ENCODE measurements around the gene TTLL10.
A peak's percentile ranks its signal among the peaks of the same experiment; 100 is the strongest.

The TTLL10 gene

DNA sequence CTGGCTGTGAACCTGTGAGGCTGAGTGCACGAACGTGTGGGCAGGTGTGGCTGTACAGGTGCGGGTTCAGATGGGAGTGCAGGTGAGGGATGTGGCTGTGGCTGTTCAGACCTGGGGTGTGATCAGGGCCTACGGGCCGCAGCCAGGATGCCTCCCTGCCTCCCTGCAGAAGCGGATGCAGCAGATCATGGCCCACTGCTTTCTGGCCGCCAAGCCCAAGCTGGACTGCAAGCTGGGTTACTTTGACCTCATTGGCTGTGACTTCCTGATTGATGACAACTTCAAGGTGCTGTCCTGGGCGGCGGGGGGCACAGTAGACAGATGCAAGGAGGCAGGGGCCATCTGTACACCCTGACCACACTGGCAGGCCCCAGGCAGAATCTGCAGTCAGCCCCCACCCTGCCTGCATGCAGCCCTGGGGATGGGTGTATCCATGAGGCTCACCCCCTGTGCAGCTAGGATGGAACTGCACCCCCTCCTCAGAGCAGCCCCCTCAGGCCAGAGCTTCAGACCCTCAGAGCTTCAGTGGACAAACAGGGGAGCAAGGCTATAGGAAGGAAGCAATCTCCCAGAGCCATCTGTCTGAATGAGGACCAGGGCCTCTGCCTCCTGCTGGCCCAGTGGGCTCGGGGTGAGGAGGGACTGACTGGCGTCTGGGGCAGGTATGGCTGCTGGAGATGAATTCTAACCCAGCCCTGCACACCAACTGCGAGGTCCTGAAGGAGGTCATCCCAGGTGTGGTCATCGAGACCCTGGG is 22.9 kb downstream of the TTLL10 start:
- no peak for DNase-seq

DNA sequence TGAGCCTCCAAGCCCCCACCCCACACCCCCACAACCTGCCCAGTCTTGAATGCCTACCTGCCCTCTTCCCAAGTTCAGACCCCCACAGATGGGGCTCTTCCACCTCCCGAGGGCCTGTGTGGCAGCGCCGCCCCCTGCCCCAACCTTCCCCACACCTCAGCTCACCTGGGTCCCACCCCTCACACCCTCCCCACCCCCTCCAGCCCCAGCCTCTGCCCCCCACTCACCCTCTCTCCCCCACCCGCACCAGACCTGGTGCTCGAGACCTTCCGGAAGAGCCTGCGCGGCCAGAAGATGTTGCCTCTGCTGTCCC is 23.5 kb downstream of the TTLL10 start:
- no peak for DNase-seq

DNA sequence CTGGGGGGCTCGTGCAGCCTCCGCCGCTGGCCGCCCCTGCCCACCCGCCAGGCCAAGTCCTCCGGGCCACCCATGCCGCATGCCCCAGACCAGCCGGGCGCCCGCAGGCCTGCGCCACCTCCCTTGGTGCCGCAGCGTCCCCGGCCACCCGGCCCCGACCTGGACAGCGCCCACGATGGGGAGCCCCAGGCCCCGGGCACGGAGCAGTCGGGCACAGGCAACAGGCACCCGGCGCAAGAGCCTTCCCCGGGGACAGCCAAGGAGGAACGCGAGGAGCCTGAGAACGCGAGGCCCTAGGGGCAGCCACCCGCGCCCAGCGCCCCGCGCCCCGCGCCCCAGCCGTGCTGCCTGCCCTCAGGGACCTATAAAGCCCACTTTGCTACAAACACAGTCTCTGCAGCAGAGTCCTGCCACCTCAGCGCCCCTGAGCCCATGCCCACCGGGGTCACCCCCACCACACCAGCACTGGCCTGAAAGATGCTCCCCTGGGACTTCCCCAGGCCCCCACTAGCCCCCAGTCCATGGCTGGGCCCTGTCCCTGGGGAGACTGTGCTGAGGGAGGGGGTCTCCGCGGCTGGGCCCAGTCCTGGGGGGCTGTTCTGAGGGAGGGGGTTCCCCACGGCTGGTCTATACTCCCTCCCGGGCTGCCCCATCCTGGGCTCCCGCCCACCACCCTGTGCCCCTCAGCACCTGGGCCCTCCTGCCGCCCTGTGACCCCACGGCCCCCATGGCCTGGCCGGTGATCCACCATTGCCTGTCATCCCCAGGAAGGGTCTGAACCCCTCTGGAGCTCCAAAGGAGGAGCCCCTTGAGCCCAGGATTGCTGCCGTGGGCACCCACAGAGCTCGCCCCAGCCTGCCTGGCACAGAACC is 24.1 kb downstream of the TTLL10 start:
- no peak for DNase-seq

DNA sequence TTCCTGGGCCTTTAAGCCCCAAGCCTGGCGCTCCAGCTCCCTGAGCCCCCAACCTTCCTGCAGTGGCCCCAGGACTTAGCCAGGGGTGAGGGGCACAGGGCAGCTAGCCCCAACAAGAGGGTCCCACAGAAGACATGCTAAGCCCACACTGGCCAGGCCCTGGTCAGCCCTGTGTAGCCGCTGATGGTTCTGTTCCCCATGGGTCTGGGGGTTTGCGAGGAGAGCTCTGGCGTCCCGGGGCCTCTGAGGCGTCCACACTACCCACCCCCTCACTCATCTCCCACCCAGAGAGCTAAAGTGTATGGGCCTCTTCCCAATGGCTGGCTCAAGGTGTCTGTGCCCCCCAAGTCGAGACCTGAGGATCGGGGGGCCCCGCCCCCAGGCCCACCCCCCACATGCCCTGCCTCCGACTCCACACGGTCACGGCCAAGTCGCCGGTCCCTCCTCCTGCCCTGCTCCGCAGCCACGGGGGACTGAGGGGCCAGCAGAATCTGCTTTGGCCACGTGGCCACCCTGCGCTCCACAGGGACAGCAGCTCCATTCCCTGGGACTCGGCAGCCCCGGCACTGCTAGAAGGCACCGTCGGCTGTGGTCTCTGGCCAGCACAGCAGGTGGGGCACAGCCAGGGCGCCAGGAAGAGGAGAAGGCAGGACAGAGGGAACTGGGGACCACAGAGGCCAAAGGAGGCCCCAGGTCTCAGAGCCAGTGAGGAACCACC is 24.9 kb downstream of the TTLL10 start:
- no peak for DNase-seq

DNA sequence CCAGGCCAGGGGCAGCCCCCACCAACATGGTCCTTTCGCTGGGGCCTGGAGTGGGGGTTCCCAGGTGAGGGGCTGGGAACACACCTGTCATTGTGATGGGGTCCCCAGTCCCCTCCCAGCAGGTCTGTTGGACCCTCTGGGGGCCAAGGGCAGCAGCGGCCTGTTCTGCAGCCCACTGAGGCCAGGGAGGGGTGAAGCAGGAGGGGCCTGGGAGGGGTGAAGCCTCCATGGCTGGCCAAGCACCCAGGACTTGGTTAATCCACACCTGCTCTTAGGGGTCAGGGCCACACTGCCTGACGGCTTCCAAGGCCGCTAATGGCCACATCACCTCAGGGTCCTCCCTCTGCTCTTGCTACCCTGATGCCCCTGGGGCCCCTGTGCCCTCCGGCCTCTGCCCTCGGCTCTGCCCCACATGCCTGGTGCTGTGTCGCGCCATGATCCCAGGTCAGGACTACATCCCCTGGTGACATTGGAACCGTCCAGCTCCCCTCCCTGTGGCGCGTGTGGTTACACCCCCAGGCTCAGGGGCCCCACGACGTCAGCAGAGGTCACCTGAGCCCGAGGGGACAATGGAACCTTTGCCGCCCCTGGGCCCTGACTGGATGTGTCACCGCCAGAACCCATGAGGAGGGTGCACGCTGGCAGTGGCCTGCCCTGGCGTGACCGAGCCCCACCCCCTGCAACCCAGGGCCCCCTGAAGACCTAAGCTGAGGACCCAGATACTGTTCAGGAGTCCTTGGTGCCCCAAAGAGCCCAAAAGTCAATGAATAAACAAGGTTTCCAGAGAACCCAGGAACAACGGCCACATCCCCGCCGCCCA is 25.7 kb downstream of the TTLL10 start:
- no peak for DNase-seq

DNA sequence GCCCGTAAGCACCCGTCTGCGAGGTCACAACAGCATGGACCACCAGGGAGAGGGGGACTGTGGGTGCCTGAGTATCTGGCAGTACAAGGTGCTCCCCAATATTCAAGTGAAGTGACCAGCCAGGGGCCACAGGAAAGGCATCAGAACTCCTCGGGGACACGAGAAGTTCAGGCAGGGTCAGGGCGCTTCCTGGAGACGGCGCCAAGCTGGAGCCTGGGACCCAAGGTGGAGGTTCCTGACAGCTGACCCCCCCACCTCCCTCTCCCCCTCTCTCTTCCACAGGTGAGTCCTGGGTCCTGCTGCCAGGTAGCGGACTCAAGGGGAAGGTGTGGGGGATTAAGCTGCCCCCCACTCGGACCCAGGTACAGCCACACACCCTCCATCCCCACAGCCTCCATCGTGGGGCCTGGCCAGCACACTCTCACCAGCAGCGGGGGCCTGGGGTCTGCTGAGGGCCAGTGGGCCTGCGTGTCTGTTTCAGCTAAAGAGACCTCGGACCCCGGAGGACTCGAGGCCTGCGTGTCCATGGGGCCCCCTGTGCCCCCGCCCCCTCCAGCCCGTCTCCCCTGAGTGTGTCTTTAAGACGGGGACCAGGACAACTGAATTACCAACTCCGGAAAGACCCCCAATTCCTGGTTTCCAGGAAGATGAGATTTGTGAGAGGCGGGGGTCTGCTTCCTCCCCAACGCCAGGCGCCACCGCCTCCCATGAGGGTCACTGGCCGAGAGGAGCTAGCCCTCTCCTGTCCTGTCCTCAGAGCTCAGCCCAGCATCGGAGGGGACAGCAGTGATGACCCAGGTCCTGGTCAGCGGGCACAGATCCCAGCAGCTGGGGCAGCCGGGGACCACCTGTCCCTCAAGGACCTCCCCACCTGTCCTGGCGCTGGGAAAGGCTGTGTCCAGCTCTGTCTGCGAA is 26.5 kb downstream of the TTLL10 start:
- DNase-seq = no peak

DNA sequence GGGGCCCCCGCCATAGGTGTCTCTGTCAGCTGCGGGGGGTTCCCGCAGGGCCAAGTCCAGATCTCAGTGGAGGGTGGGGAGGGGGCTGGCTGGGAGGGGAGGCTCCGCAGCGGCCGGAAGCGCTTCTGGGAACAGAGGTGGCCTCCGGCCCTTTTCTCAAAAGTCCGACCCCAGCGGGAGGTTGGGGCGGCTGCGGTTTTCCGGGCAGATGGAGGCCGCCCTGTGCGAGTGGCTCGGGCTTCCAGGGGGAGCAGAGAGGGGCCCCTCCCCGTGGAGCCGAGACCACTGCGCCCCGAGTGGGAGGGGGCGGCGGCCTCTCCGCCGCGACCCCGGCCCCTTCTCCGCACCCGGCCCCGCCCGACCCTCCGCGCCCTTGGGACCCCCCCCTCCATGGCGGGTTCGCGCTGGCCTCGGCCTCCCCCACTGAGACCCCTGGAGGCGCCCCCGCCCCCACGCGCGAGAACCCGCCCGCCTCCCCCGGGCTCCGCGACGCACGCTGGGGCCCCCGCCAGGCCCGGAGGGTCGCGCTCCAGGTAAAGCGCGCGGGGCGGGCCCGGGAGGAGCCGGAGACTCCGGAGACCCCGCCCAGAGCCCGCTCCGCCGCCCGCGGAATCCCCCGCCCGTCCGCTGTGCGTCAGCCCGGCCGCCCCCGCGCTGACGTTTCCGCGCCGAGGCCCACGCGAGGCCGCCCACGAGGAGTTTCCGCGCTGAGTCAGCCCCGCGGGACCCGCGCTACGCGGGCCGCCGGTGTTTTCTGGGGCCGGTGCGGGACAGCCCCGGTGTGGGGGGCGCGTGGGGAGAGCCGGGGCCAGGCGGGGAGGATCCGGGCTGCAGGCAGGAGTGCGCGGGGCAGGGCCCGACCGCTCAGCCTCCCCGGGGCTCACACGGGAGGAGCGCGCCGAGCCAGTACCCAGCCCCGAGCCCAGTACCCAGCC is 27.5 kb downstream of the TTLL10 start:
- peak; percentile 47 for DNase-seq

- DNase-seq = no peak
Measured at GRCh38 chr1:1202831-1203560, 29.3 kb downstream of the TTLL10 start.

- DNase-seq = no peak
Measured at GRCh38 chr1:1203561-1204424, 30.1 kb downstream of the TTLL10 start.

- DNase-seq = no peak
Measured at GRCh38 chr1:1204425-1204920, 30.8 kb downstream of the TTLL10 start.

DNA sequence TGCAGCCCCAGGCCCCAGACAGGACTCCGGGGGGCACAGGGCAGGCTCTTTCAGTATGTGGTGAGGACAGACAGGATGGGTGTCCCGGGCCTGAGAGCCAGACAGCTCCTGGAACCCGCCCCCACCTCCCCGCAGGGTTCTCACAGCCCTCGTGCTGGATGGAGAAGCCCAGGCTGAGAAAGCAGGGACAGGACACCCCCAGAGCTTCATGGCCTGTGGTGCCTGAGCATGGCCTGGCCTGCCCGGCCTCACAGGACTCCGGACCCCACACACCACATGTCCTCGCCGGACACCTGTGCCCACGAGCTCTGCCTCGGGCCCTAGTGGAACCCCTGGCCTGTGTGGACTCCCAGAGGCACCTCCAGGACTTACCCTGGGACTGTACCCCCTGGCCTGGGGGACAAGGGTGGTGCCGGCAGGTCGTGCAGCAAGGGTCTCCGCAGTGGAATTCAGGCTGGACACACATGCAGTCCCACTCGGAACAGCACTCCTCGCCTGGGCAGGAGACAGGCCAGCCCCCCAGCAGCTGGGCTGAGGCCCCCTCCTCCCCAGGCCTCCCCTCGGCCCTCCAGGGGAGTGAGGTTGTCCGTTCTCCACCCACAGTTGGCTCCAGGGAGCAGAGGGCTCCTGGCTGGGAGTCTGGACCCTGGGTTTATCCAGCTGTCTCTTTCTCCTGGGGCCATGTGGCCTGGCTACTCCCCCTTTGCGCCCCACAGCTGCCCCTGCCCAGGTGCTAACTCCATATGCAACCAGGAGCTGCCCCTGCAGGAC is 31.5 kb downstream of the TTLL10 start:
- no peak for DNase-seq

GRCh38 chr1:1205769-1206375 is 32.2 kb downstream of the TTLL10 start:
- DNase-seq = no peak

- peak; percentile 34 for DNase-seq
Measured at GRCh38 chr1:1206376-1206965, 32.8 kb downstream of the TTLL10 start, which contains the start of gene TNFRSF18. TSS of gene TNFRSF18 (minus strand) at chr1:1206592. CDS start at chr1:1206571, 21 bp downstream.

DNA sequence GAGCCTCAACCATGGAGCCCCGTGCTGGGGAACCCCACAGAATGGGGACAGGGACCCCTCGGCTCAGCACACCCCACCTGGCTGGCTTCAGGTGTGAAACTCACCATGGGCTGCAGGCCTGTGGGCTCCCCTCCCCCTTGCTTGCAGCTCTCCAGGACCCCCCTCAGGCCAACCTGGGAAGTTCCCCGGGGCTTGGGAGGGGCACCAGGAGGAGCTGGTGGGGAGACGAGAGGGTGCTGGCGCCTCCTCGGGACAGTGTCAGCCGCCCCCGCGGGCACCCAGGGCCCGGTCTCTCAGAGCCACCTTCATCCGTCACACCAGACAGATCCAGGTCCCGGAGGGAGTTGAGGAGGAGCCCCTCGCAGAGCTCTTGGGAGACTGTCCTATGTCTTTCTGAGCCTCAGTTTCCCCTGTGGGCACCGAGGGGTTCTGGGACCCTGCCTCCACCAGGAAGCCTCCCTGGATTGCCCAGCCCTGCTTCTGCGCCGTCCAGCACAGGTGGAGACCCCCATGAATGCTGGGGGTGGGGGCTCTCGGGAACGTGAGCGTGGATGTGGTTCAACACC is 33.4 kb downstream of the TTLL10 start:
- DNase-seq = no peak

DNA sequence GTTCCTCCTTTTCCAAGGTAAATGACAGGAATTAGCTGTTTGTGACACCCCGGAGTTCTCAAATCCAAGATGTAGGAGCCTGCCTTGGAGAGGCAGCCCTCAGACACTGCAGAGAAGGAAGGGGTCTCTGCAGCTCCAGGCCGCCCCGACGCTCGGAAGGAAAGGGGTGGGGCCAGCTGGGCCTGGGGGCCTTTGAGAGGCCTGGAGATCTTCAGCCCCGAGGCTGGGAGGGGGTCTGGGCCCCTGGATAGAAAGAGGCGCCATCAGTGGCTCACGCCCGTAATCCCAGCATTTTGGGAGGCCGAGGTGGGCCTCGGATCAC is 33.9 kb downstream of the TTLL10 start:
- DNase-seq = no peak

GRCh38 chr1:1208713-1209433 is 35.2 kb downstream of the TTLL10 start:
- peak; percentile 2 for DNase-seq
